NCI-H748 (cell line): ENCODE data around the gene ZNF644.

Experiments used
- DNase-seq: peaks from one replicate; lab custom pipeline; 2025; ENCODE audit not compliant: unreplicated experiment; lab: John Stamatoyannopoulos, UW

ZNF644 gene

DNA sequence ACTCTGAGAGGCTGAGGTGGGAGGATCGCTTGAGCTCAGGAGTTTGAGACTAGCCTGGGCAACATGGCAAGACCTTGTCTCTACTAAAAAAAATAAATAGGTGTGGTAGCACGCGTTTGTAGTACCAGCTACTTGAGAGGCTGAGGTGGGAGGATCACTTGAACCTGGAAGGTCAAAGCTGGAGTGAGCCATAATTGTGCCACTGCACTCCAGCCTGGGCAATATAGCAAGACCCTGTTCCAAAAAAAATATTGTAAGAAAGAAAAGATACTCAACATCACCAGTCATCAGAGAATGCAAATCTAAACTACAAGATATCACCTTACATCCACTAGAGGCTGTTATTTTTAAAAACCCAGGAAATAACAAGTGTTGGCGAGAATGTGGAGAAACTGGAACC is 32.5 kb downstream of the ZNF644 start:
- DNase-seq, result no peak

DNA sequence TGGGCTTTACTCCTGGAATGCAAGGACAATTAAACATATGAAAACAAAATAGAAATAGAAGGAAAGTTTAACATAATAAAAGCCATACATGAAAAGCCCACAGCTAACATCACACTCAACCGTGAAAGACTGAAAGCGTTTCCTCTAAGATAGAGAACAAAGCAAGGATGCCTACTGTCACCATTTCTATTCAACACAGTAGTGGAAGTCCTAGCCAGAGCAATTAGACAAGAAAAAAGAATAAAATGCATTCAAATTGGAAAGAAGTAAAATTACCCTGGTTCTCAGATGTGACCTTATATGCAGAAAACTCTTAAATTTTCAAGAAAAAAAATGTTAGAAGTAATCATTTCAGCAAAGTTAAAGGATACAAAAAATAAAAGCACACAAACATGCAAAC is 34.0 kb downstream of the ZNF644 start:
- DNase-seq, result no peak

DNA sequence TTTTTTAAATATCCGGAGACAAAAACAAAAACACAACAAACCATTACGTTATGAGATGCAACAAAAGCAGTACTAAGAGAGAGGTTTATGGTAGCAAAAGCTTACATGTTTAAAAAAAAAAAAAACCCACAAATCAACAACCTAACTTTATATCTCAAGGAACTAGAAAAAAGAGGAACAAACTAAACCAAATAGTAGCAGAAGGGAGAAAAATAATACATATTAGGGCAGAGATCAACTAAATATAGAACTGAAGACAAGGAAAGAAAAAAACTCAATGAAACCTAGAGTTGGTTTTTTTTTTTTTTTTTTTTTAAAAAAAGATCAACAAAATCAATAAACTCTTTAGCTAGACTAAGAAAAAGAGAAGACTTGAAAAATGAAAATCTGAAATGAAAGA is 34.9 kb downstream of the ZNF644 start:
- no peak for DNase-seq

DNA sequence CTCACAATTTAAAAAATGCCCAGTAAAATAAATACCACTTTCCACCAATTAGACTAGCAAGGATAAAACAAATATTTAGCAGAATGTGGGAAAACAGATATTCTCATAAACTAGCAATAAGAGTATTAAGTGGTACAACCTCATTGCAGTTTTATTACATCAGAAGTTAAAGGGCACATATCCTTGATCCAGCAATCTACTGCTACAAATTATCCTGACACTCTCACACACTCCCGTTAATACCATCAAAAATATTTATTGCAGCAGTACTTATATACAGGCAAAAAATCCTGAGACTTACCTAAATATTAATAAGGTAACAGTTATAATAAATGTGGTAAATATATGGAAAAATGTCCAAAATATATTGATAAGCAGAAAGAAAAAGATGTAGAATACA is 44.3 kb downstream of the ZNF644 start:
- DNase-seq, result no peak

DNA sequence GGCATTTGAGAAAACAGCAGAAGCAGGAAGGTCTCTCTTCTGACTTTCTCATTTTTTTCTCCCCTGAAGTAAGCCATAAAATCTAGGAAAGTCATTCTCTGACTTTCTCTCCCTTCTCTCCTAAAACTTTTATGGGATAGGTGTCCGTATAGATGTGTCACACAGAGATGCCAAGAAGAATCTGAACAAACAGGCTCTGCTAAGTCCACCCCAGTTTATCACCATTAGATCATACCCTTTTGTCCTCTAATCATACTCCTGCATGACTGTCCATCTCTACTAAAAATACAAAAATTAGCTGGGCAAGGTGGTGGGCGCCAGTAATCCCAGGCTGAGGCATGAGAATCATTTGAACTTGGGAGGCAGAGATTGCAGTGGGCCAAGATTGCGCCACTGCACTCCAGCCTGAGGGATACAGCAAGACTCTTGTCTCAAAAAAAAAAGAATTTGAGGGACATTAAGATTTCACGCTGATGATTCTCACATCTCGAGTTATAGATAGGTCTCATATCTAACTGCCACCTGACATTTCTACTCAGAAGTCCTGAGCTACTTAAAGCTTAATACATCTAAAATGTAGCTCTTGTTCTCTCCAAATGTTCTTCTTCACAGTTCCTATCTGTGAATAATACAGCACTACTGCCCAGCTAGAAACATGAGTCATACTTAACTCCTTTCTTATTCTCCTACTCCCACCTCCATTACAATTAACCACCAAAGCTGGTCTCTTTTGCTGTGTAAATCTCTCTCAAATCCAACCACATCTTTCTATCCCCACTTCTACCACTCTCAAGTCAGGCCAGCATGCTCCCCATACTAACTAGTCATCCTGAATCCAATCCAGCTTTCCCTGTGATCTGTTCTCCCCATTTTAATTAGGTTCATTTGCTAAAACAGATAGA is 47.7 kb downstream of the ZNF644 start:
- DNase-seq, result no peak

DNA sequence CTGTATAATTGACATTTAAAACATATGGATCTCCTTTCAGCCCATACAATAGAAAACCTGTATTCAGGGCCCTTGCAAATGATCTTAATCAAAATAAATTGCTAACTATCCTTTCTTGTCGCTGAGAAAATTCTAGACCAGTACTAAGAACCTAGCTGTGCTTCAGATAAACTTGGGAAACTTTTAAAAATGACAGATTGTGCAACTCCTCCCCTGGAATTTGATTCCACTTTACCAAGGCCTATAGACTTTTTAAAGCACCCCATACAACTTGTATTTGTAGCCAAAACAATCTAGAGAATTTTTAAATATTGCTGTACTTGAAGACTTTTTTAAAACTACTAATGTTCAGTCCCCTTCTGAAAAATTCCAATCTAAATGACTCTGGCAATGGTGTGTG is 51.6 kb downstream of the ZNF644 start:
- DNase-seq, result no peak

DNA sequence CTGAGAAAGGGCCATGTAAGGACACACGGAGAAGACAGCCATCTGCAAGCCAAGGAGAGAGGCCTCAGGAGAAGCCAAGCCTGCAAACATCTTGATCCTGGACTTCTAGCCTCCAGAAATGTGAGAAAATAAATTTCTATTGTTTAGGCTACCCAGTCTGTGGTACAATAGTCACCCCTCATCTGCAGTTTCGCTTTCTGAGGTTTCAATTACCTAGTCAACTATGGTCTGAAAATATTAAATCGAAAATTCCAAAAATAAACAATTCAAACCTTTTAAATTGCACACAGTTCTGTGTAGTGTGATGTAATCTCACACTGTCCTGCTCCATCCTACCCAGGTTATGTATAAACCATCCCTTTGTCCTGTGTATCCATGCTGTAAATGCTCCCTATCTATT is 52.6 kb downstream of the ZNF644 start:
- no peak for DNase-seq

DNA sequence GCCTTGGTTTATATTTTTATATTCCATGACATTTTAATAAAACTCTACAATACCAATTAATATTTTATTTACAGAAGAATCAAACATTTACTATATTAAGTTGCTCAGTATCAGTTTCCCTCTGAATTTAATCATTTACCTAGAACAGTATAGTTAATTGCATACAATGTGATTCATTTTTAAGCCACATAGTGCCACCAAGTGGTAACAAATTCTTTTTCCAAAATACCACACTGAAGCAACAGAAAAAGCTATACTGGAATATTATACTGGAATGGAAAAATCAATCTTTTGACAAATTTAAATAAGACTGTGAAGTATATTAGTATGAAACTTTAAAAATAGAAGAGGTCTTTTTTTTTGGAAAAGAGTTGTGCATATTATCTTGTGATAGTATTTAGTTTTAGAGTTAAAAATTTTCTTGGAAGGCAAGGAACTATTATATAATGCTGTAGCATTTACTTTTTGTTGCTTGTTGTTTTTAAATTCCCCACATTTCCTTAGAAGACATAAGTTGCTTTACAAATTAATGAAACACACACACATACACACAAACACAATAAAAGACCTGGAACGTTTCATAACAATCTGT is 57.3 kb downstream of the ZNF644 start:
- DNase-seq, result peak; percentile 26

DNA sequence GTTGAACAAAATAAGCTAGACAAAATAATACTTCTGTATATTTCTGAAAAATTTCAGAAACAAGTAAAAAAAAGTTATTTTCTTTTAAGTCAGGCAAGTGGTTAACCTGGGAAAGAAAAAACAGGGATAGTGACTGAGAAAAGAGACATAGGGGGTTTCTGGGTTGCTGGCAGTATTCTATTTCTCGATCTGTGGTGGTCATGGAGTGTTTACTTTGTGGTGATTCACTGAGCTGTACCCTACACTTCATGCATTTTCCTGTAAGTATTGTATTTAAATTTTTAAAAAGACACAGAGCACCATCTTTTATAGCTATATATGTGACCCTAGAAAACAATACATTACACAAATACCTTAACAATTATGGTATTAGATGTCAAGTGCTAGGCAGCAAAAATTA is 58.2 kb downstream of the ZNF644 start:
- DNase-seq, result no peak

DNA sequence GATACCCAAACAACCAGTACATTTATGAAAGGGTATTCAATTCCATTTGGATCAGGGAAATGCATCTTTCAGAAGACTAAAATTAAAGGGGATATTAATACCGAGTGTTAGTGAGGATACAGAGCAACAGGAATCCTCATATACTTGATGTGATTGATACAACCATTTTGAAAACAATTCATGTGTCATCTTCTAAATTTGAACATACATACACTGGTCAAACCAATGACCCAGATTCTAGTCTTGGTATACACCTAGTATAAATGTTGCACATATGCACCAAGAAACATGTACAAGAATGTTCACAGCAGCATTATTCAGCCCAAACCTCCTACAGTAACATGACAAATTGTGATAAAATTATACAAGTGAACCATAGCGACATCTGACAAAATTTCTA is 58.6 kb downstream of the ZNF644 start:
- DNase-seq, result no peak

DNA sequence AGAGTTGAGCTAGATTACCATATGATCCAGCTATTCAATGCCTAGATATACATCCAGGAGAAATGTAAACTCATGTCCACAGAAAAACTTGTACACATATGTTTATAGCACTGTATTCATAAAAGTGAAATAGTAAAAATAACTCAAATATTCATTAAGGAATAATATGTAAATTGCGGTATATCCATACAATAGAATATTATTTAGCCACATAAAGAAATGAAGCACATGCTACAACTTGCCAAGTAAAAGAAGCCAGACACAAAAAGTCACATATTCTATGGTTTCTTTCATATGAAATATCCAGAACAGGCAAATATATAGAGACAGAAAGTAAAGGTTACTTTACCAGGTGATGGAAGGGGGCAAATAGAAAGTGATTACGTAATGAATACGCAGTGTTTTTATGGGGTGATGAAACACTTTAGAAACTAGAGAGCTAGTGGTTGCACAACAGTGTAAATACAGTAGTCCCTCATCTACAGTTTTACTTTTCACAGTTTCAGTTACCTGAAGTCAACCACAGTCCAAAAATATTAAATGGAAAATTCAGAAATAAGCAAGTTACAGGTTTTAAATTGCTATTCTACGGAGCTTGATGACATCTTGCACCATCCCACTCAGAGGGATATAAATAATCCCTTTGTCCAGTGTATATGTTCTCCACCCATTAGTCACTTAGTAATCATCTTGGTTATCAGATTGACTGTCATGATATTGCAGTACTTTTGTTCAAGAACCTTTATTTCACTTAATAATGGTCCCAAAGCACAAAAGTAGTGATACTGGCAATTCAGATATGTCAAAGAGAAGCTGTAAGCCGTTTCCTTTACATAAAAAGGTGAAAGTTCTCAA is 62.3 kb downstream of the ZNF644 start:
- no peak for DNase-seq

DNA sequence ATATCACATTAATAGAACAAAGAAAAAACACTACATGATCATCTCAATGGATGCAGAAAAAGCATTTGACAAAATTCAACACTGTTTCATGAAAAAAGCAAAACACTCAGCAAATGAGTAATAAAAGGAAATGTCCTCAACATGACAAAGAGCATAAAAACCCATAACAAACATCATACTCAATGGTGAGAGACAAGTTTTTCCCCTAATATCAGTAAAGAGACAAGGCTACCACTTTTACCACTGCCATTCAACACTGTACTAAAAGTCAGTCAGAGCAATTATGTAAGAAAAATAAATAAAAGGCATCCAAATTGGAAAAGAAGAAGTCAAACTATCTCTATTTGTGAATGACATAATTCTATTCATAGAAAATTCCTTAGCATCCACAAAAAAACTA is 64.3 kb downstream of the ZNF644 start:
- no peak for DNase-seq

DNA sequence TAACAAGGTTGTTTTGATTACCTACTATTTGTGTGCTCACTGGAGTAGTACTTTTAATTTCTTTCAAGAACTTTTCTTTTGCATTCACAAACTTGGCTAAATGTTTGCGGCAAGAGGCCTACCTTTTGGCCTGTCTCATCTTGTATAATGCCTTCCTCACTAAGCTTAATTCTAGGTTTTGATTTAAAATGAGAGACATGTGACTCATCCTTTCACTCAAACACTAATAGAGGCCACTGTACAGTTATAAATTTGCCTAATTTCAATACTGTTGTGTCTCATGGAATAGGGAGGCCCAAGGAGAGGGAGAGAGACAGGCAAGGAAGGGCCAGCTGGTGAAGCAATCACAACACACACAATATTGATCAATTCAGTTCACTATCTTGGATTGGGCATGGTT is 66.1 kb downstream of the ZNF644 start:
- no peak for DNase-seq

DNA sequence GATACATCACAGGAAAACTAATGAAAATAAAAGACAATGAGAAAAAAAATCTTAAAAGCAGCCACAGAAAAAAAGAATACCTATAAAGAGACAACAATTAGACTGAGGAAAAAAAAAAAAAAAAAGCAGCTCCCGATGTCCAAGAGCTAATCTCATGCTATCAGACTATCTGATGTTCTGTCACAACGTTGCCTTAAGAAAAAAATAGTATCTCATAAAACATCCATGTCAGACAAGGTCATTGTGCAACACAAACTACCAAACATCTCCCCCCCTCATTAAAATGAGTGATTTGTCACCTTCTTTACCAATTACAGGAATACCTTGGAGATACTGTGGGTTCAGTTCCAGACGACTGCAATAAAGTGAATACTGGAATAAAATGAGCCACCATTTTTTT is 68.9 kb downstream of the ZNF644 start:
- no peak for DNase-seq

DNA sequence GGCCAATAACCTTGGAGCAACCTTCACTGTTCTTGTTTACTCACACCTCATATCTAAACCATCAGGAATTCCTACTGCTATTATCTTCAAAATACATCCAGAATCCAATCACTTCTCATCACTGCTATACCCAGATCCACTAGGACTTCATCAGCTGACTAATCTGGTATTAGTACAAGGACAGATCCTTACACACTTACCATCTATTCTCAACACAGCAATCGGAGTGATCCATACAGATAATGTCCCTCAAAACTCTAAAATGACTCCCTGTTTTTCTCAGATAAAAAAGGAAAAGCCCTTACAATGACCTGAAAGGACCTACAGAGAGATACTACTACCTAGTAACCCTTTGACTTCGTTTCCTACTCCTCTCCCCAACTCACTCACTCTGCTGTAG is 70.8 kb downstream of the ZNF644 start:
- DNase-seq, result no peak

DNA sequence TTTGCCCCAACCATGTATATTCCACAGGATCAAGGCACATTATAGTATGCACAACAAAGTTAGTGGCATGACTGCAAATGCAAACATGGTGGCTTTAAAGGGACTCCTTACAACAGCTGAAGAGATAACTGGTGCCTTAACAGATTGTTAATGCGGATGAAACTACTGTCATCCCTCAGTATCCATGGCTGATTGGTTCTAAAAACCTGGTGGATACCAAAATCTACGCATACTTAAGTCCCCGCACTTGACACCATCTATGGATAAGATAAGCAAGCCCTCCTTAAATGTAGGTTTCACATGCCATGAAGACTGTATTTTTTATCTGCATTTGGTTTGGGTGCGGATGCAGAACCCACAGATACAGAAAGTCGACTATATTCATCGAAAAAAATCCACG is 73.5 kb downstream of the ZNF644 start:
- DNase-seq, result no peak

DNA sequence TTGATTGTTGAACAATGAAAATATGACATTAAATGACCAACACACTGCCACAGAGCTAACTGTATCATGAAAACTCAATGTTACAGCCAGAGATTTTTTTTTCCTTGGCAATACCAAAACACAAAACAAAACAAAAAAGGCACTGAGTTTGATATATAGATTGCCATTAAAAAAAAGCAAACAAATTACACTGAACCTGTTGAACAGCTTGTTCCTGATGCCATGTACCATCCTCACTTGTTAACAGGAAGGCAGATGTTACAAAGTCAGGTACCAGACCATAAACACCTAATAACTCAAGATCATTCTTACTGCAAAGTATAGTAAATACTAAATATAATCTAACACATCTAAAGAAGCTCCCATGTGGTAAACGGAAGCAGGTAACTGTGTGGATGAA is 75.2 kb downstream of the ZNF644 start:
- DNase-seq, result peak; percentile 3

DNA sequence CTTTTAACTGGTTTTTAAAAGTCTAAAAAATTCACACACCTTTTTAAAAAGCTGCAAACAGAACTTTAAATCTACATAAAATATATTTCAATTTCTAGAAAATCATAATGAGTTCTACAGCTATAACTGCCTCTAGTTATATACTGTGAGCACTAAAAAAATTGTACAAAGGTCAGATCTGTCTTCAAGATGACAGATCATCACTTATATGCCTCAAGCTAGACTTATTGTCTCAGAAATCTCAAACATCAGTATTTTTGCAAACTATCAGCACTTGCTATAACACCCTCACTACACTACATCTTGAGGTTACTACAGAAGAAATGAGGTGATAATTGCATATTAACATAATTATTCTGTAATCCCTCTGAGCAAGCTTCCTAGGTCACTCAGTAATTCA is 76.5 kb downstream of the ZNF644 start:
- no peak for DNase-seq

DNA sequence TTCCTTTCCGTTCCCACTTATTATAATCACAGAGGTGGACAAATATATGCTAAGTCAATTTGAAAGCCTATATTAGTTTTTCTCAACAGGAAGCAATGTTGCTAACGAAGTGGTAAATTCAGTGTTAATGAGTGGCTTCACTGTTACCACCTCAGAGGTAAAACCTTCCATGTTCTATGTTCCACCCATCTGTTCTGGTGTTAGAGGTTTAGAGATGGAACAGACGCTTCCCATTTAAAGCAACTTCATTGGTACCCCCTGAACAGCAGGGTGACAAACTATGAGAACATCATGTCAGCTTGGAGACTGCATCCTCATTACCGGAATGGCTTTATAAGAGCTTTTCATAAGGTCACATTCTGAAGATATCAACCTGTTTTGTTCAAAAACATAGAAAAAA is 77.9 kb downstream of the ZNF644 start:
- no peak for DNase-seq

DNA sequence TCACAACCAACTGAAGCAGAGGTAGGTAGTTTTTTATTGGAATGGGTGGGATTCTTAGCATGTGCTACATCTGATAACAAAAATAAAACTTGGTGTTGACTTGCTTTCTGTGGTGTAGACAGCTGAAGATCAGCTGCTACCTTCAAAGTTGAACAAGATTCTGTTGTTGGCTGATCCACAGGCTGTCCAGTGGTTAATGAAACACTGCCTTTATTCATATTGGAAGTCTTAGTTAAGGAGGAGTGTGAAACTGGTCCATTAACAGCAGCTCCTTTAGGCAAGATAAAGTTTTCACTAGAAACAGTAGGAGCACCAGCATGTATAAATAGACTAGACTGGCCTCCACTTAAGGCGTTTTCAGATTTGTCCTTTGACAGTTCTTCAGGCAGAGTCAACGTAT is 81.1 kb downstream of the ZNF644 start:
- no peak for DNase-seq

DNA sequence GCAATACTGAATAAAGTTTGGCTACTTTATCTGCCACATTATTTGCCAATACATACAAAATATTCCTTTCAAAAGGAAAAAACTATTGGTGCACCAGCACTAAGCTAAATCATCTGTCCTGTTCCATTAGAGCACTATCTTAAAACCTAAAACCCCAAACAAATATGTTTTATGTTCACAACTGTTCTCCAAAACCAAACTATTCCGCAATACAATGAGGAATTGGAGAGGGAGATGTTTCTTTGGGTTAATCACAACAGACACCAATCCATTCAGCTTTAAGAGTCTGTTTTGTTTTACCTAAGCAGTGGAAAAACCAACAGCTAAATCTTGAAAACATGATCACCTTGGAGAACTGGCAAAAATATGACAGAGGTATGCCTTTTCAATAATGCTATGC is 85.1 kb downstream of the ZNF644 start:
- DNase-seq, result no peak

DNA sequence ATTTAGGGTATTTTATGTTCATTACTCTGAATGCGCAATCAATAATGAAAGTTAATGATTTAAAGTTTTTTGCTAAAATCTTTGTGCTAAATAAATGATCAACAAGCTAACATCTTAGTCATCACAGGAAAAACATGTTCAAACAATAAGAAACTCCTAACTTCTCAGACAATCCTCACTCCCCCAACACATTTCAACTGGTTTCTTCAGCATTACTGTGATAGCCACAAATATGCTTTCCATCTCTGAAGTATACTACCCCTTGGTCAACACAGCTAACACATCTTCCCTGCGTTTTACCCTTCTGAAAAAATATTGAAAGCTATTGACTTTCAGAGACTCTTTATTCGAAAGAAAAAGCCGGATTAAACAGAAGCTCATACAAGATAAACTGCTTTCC is 85.8 kb downstream of the ZNF644 start:
- no peak for DNase-seq
